ENCODE results near the gene TAP1. TPM values are rescaled to one million over a fixed set of nuclear protein-coding genes. Genes with fewer than 3 reads are reported as not detected.

TAP1 gene
- total RNA-seq, 1 donor from 2014 or later: 15.5 TPM

- peaks cover 8% of the 10 kb centered on the region for H3K9me3 ChIP-seq (replicated peaks)
- H3K27ac ChIP-seq (replicated peaks): no peak overlapping the region
- no peaks in the 10 kb centered on the region for H3K4me1 ChIP-seq
- H3K27me3 ChIP-seq (ENCODE audit: low read depth): peaks cover 92% of the 10 kb centered on the region
- TF ChIP-seq CTCF (IDR thresholded peaks at IDR 0.05; ENCODE audit: borderline replicate concordance): no peak
- DNase-seq: no peak
- H3K4me3 ChIP-seq: no peak overlapping the region
- intact Hi-C loops (cut with micrococcal nuclease): loop anchor here (5.0 kb wide), 1 partner anchor 382 kb away; no protein-coding TSS in a partner anchor
- H3K36me3 ChIP-seq: no peaks in the 10 kb centered on the region
These were observed 54.3 kb downstream of the TAP1 start for GRCh38 chr6:32799168-32799567.

- H3K27me3 ChIP-seq (ENCODE audit: low read depth): peaks cover 97% of the 10 kb centered on the region
- H3K9me3 ChIP-seq (replicated peaks): peaks cover 8% of the 10 kb centered on the region
- H3K27ac ChIP-seq (replicated peaks): no peak overlapping the region
These were observed 56.4 kb downstream of the TAP1 start for GRCh38 chr6:32796848-32797776.

More at GRCh38 chr6:32796848-32797776, 56.4 kb downstream of the TAP1 start:
- intact Hi-C loops (cut with micrococcal nuclease): loop anchor here (5.0 kb wide), 1 partner anchor 380 kb away; no protein-coding TSS in a partner anchor
- TF ChIP-seq CTCF (IDR thresholded peaks at IDR 0.05; ENCODE audit: borderline replicate concordance): peak; percentile 91
- DNase-seq: peak; percentile 72
- H3K36me3 ChIP-seq: no peaks in the 10 kb centered on the region
- H3K4me1 ChIP-seq: no peaks in the 10 kb centered on the region
- H3K4me3 ChIP-seq: peak overlapping the region; percentile 36

Other genes starting within 250 kb of the TAP1 start
- 5.4 TPM for gene HLA-DQA1, start 216.3 kb downstream of the TAP1 start, total RNA-seq
- gene HLA-DQB1, start 187.0 kb downstream of the TAP1 start, total RNA-seq: 2.0 TPM
- gene HLA-DQA2, start 112.3 kb downstream of the TAP1 start, total RNA-seq: 1.8 TPM
- 1.9 TPM for gene HLA-DQB2, start 90.2 kb downstream of the TAP1 start, total RNA-seq
- gene HLA-DOB, start 36.7 kb downstream of the TAP1 start, total RNA-seq: not detected
- gene TAP2, start 15.0 kb downstream of the TAP1 start, total RNA-seq: 22.4 TPM
- 13.2 TPM for gene PSMB8, start 9.7 kb downstream of the TAP1 start, total RNA-seq
- 13.4 TPM for gene PSMB9, start 488 bp upstream of the TAP1 start, total RNA-seq
- gene HLA-DMB, start 87.3 kb upstream of the TAP1 start, total RNA-seq: 9.1 TPM
- 15.8 TPM for gene HLA-DMA, start 99.4 kb upstream of the TAP1 start, total RNA-seq
- 63.4 TPM for gene BRD2, start 114.9 kb upstream of the TAP1 start, total RNA-seq
- 1.8 TPM for gene HLA-DOA, start 155.9 kb upstream of the TAP1 start, total RNA-seq
- 28.8 TPM for gene HLA-DPA1, start 219.9 kb upstream of the TAP1 start, total RNA-seq
- gene HLA-DPB1, start 222.3 kb upstream of the TAP1 start, total RNA-seq: 34.1 TPM

All from left ventricle myocardium inferior (tissue), 1 donor.